ENCODE measurements around the gene SAMD11. TPM values are rescaled to one million over a fixed set of nuclear protein-coding genes. Genes with fewer than 3 reads are reported as not detected.
A peak's percentile ranks its signal among the peaks of the same experiment; 100 is the strongest.

SAMD11 gene
- total RNA-seq, 1 experiment from 2014 or later, result 11.5 TPM

DNA sequence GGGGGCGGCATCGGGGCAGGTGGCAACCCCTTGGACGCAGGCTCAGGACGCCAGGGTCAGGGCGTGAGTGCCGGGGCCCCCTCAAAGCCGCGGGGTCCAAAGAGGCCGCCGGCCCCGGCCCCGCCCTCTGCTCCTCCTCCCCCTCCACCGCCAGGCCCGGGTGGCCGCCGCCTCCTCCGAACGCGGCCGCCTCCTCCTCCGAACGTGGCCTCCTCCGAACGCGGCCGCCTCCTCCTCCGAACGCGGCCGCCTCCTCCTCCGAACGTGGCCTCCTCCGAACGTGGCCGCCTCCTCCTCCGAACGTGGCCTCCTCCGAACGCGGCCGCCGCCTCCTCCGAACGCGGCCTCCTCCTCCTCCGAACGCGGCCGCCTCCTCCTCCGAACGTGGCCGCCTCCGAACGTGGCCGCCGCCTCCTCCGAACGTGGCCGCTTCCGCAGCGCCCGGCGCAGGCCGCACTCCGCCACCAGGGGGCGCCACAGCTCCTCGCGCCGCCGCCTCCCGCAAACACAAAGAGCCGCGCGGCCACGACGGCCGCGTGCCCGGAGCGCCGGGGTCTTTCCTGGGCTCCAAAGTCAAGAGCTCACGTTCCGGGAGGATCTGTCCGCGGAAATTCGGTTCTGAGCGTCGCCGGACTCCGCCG is 19.3 kb upstream of the SAMD11 start (continued):
- TF ChIP-seq EZH2 (IDR thresholded peaks at IDR 0.05) (no peak), RAD21 (IDR thresholded peaks at IDR 0.05; ENCODE audit: low read depth) (peak; percentile 92)
- TF ChIP-seq, protein P1, sequence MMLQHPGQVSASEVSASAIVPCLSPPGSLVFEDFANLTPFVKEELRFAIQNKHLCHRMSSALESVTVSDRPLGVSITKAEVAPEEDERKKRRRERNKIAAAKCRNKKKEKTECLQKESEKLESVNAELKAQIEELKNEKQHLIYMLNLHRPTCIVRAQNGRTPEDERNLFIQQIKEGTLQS (IDR thresholded peaks at IDR 0.05), result no peak

DNA sequence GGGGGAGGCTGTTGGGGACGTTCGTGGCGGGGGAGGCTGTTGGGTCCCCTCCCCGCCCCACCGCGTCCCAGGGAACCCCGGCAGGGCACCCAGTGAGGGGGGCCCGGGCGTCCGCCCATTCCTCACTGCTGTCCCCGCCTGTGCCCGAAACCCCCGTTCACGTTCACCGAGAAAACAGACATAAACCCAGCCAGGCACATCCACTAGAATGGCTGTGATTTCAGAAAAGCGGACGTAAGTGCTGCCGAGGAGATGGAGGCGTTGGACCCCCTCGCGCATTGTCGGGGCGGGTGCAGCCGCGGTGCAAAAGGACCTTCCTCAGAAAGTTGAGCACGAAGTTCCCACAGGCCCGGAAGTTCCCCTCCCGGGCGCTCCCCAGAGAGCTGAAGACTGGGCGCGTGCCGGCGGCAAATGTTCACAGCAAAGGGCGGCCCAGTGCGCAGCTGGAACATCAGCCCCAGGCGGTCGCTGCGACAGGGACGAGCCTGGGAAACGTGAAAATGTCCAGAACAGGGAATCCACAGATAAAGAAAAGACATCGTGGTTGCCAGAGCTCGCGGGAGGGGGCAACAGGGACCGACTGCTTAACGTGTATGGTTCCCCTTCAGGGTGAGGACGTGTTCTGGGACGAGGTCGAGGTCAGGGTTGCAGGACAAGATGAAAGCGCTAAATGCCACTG is 18.5 kb upstream of the SAMD11 start:
- no peak overlapping the region for H3K27ac ChIP-seq (ENCODE audit: low read depth, low read length)
- H3K9me2 ChIP-seq (ENCODE audit: insufficient read depth), result no peaks in the 10 kb centered on the region
- H3K4me3 ChIP-seq (replicated peaks in 1 of 2; ENCODE audit: low read depth in 1 of 2, low read length in 2 of 2), result peak overlapping the region; percentile 15 to 16; a peak in 1 of 4 replicates
- H2AFZ ChIP-seq (ENCODE audit: low read depth, low read length, poor library complexity, severe bottlenecking), result no peak overlapping the region
- H3K9me3 ChIP-seq (ENCODE audit: control insufficient read depth in 1 of 2, insufficient read depth in 1 of 2, low read depth in 1 of 2, low read length in 2 of 2), result no peaks in the 10 kb centered on the region
- RAD21 ChIA-PET (ENCODE audit: low non-redundant PET in 1 of 2, low total read pairs in 2 of 2, uncharacterized antibody in 2 of 2, unreplicated experiment in 2 of 2), result no interaction called here
- H4K20me1 ChIP-seq (ENCODE audit: insufficient read depth), result no peaks in the 10 kb centered on the region
- H3K79me2 ChIP-seq (ENCODE audit: insufficient read depth, low read length), result no peaks in the 10 kb centered on the region
- no peaks in the 10 kb centered on the region for H3K36me3 ChIP-seq (ENCODE audit: control insufficient read depth in 1 of 2, insufficient read depth in 2 of 2, low read length in 2 of 2)
- DNase-seq (ENCODE audit: low read depth, low spot score) (no peak), ATAC-seq (no peak)
- BruUV-seq (replicated peaks), result TSS peak; percentile 73
- intact Hi-C loops (cut with micrococcal nuclease), result no loop called here
- H3K4me2 ChIP-seq (ENCODE audit: low read length), result peak overlapping the region; percentile 72
- peak overlapping the region; percentile 48; the same call in 1 of the 2 replicates for H3K9ac ChIP-seq (ENCODE audit: low read length)
- no peaks in the 10 kb centered on the region for H3K27me3 ChIP-seq (ENCODE audit: insufficient read depth, low read length)
- CTCF ChIA-PET, result interaction anchor here (1.0 to 1.2 kb wide), 7 partner anchors 14 to 108 kb away, joined by 3 to 14 read pairs (median 4); partner anchors contain the start of genes ISG15, NOC2L and PLEKHN1
- peaks cover 24 to 40% of the 10 kb centered on the region in 2 experiments for H3K4me1 ChIP-seq (ENCODE audit: control insufficient read depth in 1 of 2, insufficient read depth in 2 of 2, low read length in 2 of 2)
- POLR2A ChIA-PET, result interaction anchor here (0.6 kb wide), 2 partner anchors 101 to 470 kb away, joined by 4 read pairs; partner anchors contain the start of gene AURKAIP1
- TF ChIP-seq POLR2AphosphoS5 (IDR thresholded peaks at IDR 0.05; ENCODE audit: low read depth, low read length), result no peak
- TF ChIP-seq, protein P2, sequence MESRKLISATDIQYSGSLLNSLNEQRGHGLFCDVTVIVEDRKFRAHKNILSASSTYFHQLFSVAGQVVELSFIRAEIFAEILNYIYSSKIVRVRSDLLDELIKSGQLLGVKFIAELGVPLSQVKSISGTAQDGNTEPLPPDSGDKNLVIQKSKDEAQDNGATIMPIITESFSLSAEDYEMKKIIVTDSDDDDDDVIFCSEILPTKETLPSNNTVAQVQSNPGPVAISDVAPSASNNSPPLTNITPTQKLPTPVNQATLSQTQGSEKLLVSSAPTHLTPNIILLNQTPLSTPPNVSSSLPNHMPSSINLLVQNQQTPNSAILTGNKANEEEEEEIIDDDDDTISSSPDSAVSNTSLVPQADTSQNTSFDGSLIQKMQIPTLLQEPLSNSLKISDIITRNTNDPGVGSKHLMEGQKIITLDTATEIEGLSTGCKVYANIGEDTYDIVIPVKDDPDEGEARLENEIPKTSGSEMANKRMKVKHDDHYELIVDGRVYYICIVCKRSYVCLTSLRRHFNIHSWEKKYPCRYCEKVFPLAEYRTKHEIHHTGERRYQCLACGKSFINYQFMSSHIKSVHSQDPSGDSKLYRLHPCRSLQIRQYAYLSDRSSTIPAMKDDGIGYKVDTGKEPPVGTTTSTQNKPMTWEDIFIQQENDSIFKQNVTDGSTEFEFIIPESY (IDR thresholded peaks at IDR 0.05; ENCODE audit: extremely low read depth, insufficient replicate concordance, low read length), result no peak
- no peak for TF ChIP-seq SRF (IDR thresholded peaks at IDR 0.05; ENCODE audit: low read depth)
- no peak for TF ChIP-seq TCF7L2 (IDR thresholded peaks at IDR 0.05; ENCODE audit: borderline replicate concordance, extremely low read depth, insufficient read depth, insufficient read length)
- no peak for TF ChIP-seq SP1 (IDR thresholded peaks at IDR 0.05; ENCODE audit: low read depth)
- TF ChIP-seq, protein P3, sequence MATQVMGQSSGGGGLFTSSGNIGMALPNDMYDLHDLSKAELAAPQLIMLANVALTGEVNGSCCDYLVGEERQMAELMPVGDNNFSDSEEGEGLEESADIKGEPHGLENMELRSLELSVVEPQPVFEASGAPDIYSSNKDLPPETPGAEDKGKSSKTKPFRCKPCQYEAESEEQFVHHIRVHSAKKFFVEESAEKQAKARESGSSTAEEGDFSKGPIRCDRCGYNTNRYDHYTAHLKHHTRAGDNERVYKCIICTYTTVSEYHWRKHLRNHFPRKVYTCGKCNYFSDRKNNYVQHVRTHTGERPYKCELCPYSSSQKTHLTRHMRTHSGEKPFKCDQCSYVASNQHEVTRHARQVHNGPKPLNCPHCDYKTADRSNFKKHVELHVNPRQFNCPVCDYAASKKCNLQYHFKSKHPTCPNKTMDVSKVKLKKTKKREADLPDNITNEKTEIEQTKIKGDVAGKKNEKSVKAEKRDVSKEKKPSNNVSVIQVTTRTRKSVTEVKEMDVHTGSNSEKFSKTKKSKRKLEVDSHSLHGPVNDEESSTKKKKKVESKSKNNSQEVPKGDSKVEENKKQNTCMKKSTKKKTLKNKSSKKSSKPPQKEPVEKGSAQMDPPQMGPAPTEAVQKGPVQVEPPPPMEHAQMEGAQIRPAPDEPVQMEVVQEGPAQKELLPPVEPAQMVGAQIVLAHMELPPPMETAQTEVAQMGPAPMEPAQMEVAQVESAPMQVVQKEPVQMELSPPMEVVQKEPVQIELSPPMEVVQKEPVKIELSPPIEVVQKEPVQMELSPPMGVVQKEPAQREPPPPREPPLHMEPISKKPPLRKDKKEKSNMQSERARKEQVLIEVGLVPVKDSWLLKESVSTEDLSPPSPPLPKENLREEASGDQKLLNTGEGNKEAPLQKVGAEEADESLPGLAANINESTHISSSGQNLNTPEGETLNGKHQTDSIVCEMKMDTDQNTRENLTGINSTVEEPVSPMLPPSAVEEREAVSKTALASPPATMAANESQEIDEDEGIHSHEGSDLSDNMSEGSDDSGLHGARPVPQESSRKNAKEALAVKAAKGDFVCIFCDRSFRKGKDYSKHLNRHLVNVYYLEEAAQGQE (IDR thresholded peaks at IDR 0.05; ENCODE audit: low read depth), result no peak
- no peak for TF ChIP-seq EZH2phosphoT487 (IDR thresholded peaks at IDR 0.05; ENCODE audit: borderline replicate concordance)
- no peak for TF ChIP-seq SIN3A (IDR thresholded peaks at IDR 0.05; ENCODE audit: low read depth)
- no peak for TF ChIP-seq FOSL1 (IDR thresholded peaks at IDR 0.05; ENCODE audit: low read depth)
- no peak for TF ChIP-seq RAD21 (IDR thresholded peaks at IDR 0.05; ENCODE audit: low read depth)
- no peak for TF ChIP-seq CEBPB (IDR thresholded peaks at IDR 0.05; ENCODE audit: low read depth)
- TF ChIP-seq JUND (IDR thresholded peaks at IDR 0.05), result no peak
- TF ChIP-seq, protein P4, sequence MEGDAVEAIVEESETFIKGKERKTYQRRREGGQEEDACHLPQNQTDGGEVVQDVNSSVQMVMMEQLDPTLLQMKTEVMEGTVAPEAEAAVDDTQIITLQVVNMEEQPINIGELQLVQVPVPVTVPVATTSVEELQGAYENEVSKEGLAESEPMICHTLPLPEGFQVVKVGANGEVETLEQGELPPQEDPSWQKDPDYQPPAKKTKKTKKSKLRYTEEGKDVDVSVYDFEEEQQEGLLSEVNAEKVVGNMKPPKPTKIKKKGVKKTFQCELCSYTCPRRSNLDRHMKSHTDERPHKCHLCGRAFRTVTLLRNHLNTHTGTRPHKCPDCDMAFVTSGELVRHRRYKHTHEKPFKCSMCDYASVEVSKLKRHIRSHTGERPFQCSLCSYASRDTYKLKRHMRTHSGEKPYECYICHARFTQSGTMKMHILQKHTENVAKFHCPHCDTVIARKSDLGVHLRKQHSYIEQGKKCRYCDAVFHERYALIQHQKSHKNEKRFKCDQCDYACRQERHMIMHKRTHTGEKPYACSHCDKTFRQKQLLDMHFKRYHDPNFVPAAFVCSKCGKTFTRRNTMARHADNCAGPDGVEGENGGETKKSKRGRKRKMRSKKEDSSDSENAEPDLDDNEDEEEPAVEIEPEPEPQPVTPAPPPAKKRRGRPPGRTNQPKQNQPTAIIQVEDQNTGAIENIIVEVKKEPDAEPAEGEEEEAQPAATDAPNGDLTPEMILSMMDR (IDR thresholded peaks at IDR 0.05 in 2 of 3, conservative IDR thresholded peaks at IDR 0.05 in 1 of 3; ENCODE audit: borderline replicate concordance in 1 of 3, insufficient read depth in 1 of 3, low read depth in 2 of 3, low read length in 2 of 3), result no peak
- TF ChIP-seq ZFX (IDR thresholded peaks at IDR 0.05), result no peak
